Coronary artery (tissue), 2 donors: Measurements from ENCODE around the gene MEGF11.
A peak's percentile ranks its signal among the peaks of the same experiment; 100 is the strongest.

Experiments used
- DNase-seq: peaks from one replicate; pipeline ENCODE4 v3.0.0-alpha.2; 2017; ENCODE audit warnings: low spot score
- H3K27ac ChIP-seq, 2 donors: fragments of 200-600 bp; sonication (generic); one replicate each; pipeline ENCODE4 v1.5.1; 2016 to 2019
- H3K4me3 ChIP-seq: fragments of 200-600 bp; sonication (generic); 2 replicates; pipeline ENCODE4 v1.5.1; 2016; ENCODE audit warnings: mild to moderate bottlenecking, moderate library complexity
- CTCF ChIP-seq: fragments of 200-600 bp; sonication (generic); IDR thresholded peaks from one replicate; pipeline ENCODE4 v1.5.1; 2019; ENCODE audit warnings: antibody characterized with exemption

MEGF11 gene

DNA sequence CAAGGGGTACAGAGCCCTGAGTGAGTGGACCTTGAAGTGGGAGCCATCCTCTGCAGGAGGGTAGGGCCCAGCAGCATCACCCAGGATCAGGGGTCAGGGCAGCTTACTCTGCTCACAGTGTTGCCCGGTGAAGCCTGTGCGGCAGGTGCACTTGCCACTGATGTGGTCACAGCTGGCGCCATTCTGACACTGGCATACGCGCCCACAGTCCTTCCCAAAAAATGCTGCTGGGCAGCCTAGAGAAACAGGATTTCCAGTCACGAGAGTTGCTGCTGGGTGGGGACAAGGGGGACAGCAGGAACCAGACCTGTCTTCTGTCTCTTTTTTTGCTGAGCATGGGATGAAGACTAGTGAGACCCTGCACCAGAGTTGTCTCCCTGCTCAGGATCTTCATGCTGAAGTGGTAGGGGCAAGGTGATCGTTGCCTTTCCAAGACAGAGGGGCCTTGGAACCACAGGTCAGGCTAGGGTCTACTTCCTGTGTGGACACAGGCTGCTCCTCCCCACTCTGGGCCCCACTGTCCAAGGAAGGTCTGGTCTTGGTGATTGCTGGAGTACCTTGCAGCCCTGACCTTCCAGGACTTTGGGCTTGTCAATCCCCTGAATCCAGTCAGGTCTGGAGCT is 337.4 kb downstream of the MEGF11 start:
- H3K27ac ChIP-seq, result no peak overlapping the region
- DNase-seq, result no peak
- TF ChIP-seq CTCF, result no peak

GRCh38 chr15:65914981-65915925 is 338.3 kb downstream of the MEGF11 start:
- no peak for DNase-seq
- H3K27ac ChIP-seq, result no peak overlapping the region
- no peak overlapping the region for H3K4me3 ChIP-seq
- no peak for TF ChIP-seq CTCF

More for the DNA sequence above, 337.4 kb downstream of the MEGF11 start:
- peak overlapping the region; percentile 42 for H3K4me3 ChIP-seq

GRCh38 chr15:65914386-65914785 is 339.2 kb downstream of the MEGF11 start:
- no peak for TF ChIP-seq CTCF
- peak; percentile 43 for DNase-seq
- H3K4me3 ChIP-seq, result no peak overlapping the region
- no peak overlapping the region for H3K27ac ChIP-seq

DNA sequence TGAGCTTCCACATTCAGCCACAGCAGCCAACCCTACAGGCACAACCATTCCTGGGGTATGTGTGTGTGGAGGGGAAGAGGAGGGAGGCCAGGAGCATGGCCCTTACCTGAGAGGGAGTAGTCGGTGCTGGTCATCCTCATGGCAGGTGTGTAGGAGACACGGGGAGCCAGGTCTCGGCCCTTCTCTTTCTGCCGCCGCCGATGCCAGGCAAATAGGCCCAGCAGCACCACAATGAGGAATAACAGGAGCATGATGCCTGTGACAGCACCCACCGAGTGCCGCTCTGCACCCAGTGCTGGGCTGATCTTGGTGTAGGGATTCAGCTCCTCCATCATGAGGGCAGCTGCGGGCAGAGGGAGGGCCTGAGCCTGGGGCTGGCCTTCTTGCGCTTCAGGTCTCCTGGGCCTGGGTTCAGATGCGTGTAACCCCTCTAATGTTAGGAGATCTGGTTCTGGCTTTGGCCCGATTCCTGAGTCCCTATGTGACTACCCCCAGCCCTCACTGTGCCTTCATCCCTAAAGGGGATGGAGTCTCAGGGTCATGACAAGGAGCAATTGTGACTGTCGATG is 339.8 kb downstream of the MEGF11 start:
- H3K27ac ChIP-seq, result no peak overlapping the region
- no peak overlapping the region for H3K4me3 ChIP-seq
- TF ChIP-seq CTCF, result no peak
- peak; percentile 61 for DNase-seq

DNA sequence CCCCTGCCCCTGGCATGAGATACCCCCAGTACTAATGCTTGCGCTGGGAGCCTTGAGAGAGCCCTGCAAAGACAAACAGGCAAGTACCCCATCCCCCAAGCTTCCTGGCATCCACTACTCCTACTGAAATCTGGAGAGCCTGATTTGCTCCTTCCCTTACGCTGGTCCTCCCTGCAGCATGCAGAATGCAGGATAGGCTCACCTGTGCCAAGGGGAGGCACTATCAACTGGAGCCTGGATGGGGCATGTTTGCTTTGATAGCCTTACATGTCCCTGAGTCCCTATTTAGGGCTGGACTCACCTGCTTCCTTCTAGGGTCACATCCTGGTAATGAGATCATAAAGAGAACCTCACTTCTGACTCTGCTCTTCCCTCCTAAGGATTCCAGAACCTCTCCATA is 341.3 kb downstream of the MEGF11 start:
- H3K4me3 ChIP-seq, result no peak overlapping the region
- H3K27ac ChIP-seq, result no peak overlapping the region
- TF ChIP-seq CTCF, result no peak
- DNase-seq, result peak; percentile 29

DNA sequence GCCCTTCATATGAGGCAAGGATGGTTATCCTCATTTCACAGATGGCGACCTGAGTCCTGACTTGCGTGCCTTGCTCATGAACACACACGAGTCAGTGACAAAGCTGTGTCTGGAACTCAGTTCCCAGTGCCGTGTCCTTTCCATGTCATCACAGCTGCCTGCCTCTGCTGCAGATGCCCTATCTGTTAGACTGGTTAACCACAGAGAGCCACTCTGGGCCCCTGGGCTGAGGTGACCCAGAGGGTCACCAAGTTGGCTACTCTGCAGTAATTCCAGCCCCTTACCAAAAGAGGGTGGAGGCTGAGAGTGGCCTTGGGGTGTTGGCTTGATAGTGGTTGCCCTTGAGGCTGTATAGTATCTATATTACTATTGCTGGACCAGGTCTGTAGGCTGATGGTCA is 343.2 kb downstream of the MEGF11 start:
- no peak overlapping the region for H3K4me3 ChIP-seq
- peak; percentile 41 for DNase-seq
- H3K27ac ChIP-seq, result no peak overlapping the region
- TF ChIP-seq CTCF, result no peak
